Right cardiac atrium (tissue), 5 donors: Measurements from ENCODE around the gene EPO. TPM values are rescaled to one million over a fixed set of nuclear protein-coding genes. Genes with fewer than 3 reads are reported as not detected.

Experiments used
- ATAC-seq, 2 donors: fragments of 200-7000 bp; cut with Tn5 transposase; one replicate each; pipeline versions ENCODE4 v1.8.0 to v1.9.1; 2020; ENCODE audit warnings: moderate library complexity in 2 of 2, mild to moderate bottlenecking in 1 of 2
- DNase-seq, 3 donors: peaks; one replicate each; pipeline ENCODE4 v3.0.0-alpha.2; 2020
- H3K27ac ChIP-seq: one replicate; pipeline ENCODE4 v1.5.1; 2013; ENCODE audit warnings: mild to moderate bottlenecking, low read length, control low read depth, moderate library complexity
- H3K27me3 ChIP-seq: one replicate; pipeline ENCODE4 v1.6.1; 2013; ENCODE audit not compliant: control insufficient read depth, insufficient read depth
- H3K4me1 ChIP-seq: one replicate; pipeline ENCODE4 v1.6.1; 2013; ENCODE audit warnings: low read length; ENCODE audit not compliant: control insufficient read depth, insufficient read depth
- H3K4me3 ChIP-seq: one replicate; pipeline ENCODE4 v1.5.1; 2013; ENCODE audit warnings: low read length, control low read depth
- H3K9me3 ChIP-seq: one replicate; pipeline ENCODE4 v1.6.1; 2013; ENCODE audit warnings: low read length; ENCODE audit not compliant: control insufficient read depth
- WGBS: extraction: QIAGEN DNeasy Blood & Tissue Kit; methylation state at CpG from one replicate; pipeline ENCODE4 v1.1.7; 2013; 5-methylcytosine and 5-hydroxymethylcytosine counted together
- intact Hi-C, 4 donors: fragments of 100-400 bp; cut with DNase I; formaldehyde crosslinking; loops; one replicate each; pipeline versions ENCODE4 v1.11.0 to v1.14.0; 2022 to 2023
- polyA plus RNA-seq: library from polyadenylated mRNA; stranded (reverse); fragments of 200-250 nt; gene quantifications from one replicate; pipeline ENCODE4 v1.2.3, GENCODE V29; 2013
- total RNA-seq, 4 donors: library from RNA; stranded (reverse); fragmentation: NEBNext Ultra II Directional; extraction: Animal tissue kit (Norgen Biotek cat#: 25700); gene quantifications; one replicate each; pipeline ENCODE4 v1.2.1, GENCODE V29; 2021
- donor health status: healthy with polysubstance abuse.
- donor health status: DM: no; HTN: yes; CAD: no.
- donor health status: DM: no; HTN: no; CAD: no.
- donor health status: DM: no; HTN: yes; CAD: no; lungs with severe emphysema.
- donor health status: DM: yes; HTN: yes; CAD: no.

Gene EPO
- total and polyA plus RNA-seq, 5 donors = not detected

DNA sequence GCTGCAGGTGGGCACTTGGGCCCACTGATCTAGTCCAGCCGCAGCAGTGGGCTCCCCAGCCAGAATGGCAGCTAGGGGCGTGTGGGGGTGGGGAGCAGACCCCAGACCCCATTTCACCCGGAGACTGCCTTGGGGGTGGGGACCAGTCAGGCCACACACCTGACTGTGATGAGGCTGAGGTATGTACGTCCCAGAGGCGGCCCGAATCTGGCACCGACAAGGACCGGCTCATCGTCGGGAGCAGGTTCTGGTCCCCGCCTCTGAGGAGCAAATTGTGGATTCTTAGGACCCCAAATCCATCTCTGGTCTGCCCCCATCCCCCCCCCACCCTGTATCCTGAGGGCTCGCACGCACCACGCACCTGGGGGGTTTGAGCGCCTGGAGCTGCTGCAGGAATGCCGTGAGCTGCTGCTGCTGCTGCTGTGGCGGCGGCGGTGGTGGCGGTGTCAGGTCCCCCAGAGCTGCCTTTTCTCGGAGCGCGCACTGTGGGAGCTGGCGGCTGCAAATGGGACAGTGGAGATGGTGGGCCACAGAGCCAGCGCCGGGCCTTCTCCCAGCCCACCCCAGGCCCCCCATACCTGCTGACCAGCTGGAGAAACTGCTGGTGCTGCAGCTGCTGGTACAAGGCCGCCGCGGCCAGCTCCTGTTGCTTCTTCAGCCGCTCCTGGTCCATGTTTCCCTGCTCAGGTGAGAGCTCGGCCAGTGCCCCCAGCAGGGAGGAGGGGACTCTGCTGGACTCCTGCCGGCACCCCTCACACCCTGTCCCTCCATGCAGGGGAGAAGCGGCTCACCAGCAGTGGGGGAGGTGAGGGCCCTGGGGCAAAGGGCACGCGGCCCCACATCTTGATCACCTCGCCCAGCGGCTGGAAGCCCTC lies 36.4 kb upstream of the EPO start:
- DNase-seq (peak in 1 of 3 donors; percentile 63), ATAC-seq (no peak)
- intact Hi-C loops = loop anchor here in 2 of 4 donors (10.0 kb wide), 4 partner anchors 79 to 219 kb away; partner anchors contain the start of genes PCOLCE (in 1 of the 2), SPACDR (in 1 of the 2) and TSC22D4 (in 1 of the 2)
- Histone ChIP-seq H3K9me3 (no peaks in the 10 kb centered on the region), H3K4me3 (no peak overlapping the region), H3K27me3 (no peaks in the 10 kb centered on the region), H3K27ac (no peak overlapping the region), H3K4me1 (peaks cover 2% of the 10 kb centered on the region)
- WGBS = 91% methylated on average over 37 of the region's 37 CpGs

GRCh38 chr7:100684534-100685042 lies 35.7 kb upstream of the EPO start:
- WGBS = 91% methylated on average over 16 of the region's 16 CpGs
- no peak overlapping the region for H3K4me3 ChIP-seq
- peaks cover 2% of the 10 kb centered on the region for H3K4me1 ChIP-seq
- intact Hi-C loops = loop anchor here in 2 of 4 donors (10.0 kb wide), 4 partner anchors 80 to 220 kb away; partner anchors contain the start of genes PCOLCE (in 1 of the 2), SPACDR (in 1 of the 2) and TSC22D4 (in 1 of the 2)
- no peak overlapping the region for H3K27ac ChIP-seq
- ATAC-seq (no peak), DNase-seq (no peak)
- H3K27me3 ChIP-seq = no peaks in the 10 kb centered on the region
- no peaks in the 10 kb centered on the region for H3K9me3 ChIP-seq

DNA sequence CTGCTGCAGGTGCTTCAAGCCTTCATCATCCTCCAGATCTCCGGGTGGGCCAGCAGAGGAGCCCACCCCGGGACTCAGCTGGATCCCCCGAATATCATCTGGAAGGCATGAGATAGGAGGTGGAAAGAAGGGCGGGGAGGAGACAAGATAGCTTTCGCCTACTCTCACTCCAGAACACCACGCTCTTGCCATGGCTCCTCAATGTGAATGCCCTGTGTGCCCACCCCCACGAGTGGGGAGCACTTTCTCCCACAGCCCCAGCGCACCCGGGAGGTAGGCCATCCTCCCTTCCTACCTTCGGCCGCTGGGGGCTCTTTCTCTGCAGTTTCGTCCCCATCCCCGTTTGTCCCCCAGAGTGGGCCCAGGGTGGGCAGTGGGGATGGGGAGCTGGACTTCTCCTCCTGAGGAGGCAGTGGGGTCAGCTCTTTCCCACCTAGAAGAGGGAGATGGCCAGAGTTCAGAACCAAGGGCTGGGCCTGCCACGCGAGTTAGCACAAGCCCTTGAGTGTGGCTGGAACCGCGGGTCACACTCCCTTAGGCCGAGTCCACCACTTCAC lies 35.1 kb upstream of the EPO start:
- no peak for DNase-seq
- no peak for ATAC-seq
- Histone ChIP-seq H3K27ac (no peak overlapping the region), H3K4me3 (no peak overlapping the region), H3K27me3 (no peaks in the 10 kb centered on the region), H3K4me1 (peaks cover 2% of the 10 kb centered on the region), H3K9me3 (no peaks in the 10 kb centered on the region)
- 90% methylated on average over 18 of the region's 18 CpGs for WGBS
- intact Hi-C loops = loop anchor here in 2 of 4 donors (10.0 kb wide), 4 partner anchors 80 to 220 kb away; partner anchors contain the start of genes PCOLCE (in 1 of the 2), SPACDR (in 1 of the 2) and TSC22D4 (in 1 of the 2)

DNA sequence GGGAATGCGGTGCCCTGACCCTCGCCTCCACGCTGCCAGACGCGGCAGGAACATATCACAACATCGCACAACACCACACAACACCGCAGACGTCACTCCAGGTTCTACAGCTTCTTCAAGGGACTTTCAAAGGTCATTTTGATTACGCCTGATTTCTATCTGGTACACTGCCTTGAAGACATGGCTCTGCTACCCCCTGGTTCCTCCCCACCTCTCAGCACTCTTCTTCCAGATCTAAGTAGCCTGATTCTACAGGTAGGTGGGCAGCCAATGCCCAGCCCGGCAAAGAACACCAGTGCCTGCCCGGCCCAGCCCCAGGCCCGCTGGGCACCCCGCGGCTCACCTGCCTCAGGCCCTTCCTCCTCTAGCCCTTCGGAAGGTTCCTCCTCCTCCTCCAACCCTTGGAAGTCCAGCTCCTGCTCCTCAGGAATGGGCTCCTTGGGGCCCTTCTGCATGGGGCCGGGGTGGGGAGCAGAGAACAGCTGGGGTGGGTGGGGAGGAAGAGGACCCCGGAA lies 34.6 kb upstream of the EPO start:
- H3K4me3 ChIP-seq = no peak overlapping the region
- no peak overlapping the region for H3K27ac ChIP-seq
- H3K9me3 ChIP-seq = no peaks in the 10 kb centered on the region
- WGBS = 91% methylated on average over 17 of the region's 17 CpGs
- no peak for ATAC-seq
- no peak for DNase-seq
- no peaks in the 10 kb centered on the region for H3K27me3 ChIP-seq
- intact Hi-C loops = loop anchor here in 2 of 4 donors (10.0 kb wide), 4 partner anchors 81 to 221 kb away; partner anchors contain the start of genes PCOLCE (in 1 of the 2), SPACDR (in 1 of the 2) and TSC22D4 (in 1 of the 2)
- H3K4me1 ChIP-seq = no peaks in the 10 kb centered on the region

DNA sequence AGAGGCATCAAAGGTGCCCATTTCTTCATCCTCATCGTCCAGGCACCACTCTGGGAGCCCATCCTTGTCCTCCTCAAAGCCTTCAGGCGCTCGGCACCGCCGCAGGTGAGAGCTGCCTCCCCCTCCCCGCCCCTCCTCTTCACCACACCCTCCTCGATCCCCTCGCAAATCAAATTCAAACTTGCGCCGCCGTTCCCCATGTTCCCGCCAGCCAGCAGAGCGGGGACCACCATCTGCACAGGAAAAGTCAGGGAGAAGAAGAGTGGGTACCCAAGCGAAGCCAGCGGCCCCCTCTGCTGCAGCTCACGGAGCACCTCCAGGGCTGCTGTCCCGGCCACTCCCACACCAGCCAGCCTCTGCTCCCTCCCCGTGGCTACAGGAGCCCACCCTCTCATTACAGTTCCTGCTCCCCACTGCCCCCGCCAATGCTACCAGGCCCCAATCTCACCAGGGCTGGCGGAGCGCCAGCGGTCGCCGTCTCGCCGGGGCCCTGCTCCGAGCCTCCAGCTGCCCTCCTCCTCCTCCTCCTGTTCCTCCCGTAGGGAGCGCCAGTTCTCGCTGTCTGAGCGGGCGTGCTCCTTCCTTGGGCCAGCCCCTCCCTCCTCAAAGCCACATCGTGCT lies 34.0 kb upstream of the EPO start:
- Histone ChIP-seq H3K4me1 (peaks cover 4% of the 10 kb centered on the region), H3K9me3 (no peaks in the 10 kb centered on the region), H3K27ac (no peak overlapping the region), H3K4me3 (no peak overlapping the region), H3K27me3 (no peaks in the 10 kb centered on the region)
- ATAC-seq (no peak), DNase-seq (peak in 1 of 3 donors; percentile 65)
- 73% methylated on average over 33 of the region's 33 CpGs for WGBS
- intact Hi-C loops = loop anchor here in 2 of 4 donors (10.0 kb wide), 4 partner anchors 82 to 222 kb away; partner anchors contain the start of genes PCOLCE (in 1 of the 2), SPACDR (in 1 of the 2) and TSC22D4 (in 1 of the 2)

DNA sequence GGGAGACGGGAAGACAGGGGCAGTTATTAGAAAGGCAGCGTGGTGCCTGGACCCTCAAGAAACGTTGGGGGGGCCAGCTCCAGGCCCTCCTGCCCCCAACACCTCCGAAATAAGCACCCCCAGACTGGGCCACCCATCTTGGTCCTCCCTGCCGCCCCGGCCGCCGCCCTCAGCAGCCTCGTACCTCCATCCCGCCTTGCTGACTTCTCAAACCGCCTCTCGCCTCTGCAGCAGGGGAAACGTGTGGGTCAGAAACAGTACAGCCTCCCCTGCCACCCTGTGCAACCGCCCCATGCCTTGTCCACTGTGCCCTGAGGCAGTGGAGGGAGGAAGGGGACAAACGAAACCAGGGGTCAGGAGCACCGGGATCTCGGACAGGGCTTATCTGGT lies 33.5 kb upstream of the EPO start:
- Histone ChIP-seq H3K27ac (no peak overlapping the region), H3K9me3 (no peaks in the 10 kb centered on the region), H3K27me3 (no peaks in the 10 kb centered on the region), H3K4me3 (no peak overlapping the region), H3K4me1 (peaks cover 4% of the 10 kb centered on the region)
- intact Hi-C loops = loop anchor here in 2 of 4 donors (10.0 kb wide), 4 partner anchors 82 to 222 kb away; partner anchors contain the start of genes PCOLCE (in 1 of the 2), SPACDR (in 1 of the 2) and TSC22D4 (in 1 of the 2)
- 88% methylated on average over 17 of the region's 17 CpGs for WGBS
- DNase-seq (no peak), ATAC-seq (no peak)

GRCh38 chr7:100687261-100687660 lies 33.0 kb upstream of the EPO start:
- Histone ChIP-seq H3K9me3 (no peaks in the 10 kb centered on the region), H3K27me3 (no peaks in the 10 kb centered on the region), H3K4me1 (peaks cover 5% of the 10 kb centered on the region), H3K27ac (no peak overlapping the region), H3K4me3 (no peak overlapping the region)
- WGBS = 87% methylated on average over 22 of the region's 22 CpGs
- intact Hi-C loops = loop anchor here in 2 of 4 donors (10.0 kb wide), 4 partner anchors 82 to 222 kb away; partner anchors contain the start of genes PCOLCE (in 1 of the 2), SPACDR (in 1 of the 2) and TSC22D4 (in 1 of the 2)
- ATAC-seq (no peak), DNase-seq (no peak)

DNA sequence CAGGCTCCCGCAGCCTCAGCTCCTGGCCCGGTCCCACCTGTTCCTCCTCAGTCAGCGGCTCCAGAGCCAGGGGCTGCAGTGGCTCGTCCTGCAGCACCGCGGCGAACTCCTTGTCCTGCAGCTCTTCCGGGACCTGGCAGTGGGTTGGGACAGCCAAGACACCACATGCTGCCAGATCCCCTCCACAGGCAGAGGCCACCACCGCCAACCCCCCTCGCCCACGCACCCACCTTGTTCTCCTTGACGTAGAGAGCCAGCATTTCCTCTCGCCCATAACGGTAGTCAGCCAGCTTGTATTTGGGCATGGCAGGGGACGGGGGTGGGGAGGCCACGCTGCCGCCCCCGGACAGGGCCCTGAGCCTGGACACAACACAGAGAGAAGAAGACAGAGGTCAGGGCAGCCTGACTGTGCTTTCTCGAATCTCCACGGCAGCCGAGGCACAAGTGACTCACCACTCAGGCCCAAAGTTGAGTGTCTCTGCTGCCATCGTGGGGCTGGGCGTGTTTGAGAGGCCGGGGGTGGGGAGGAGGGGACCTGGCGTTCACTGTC lies 32.4 kb upstream of the EPO start:
- Histone ChIP-seq H3K27me3 (no peaks in the 10 kb centered on the region), H3K27ac (no peak overlapping the region), H3K4me1 (peaks cover 6% of the 10 kb centered on the region), H3K9me3 (no peaks in the 10 kb centered on the region), H3K4me3 (no peak overlapping the region)
- ATAC-seq (no peak), DNase-seq (no peak)
- intact Hi-C loops = loop anchor here in 2 of 4 donors (10.0 kb wide), 4 partner anchors 83 to 223 kb away; partner anchors contain the start of genes PCOLCE (in 1 of the 2), SPACDR (in 1 of the 2) and TSC22D4 (in 1 of the 2)
- 76% methylated on average over 25 of the region's 25 CpGs for WGBS

GRCh38 chr7:100688326-100688860 lies 31.9 kb upstream of the EPO start:
- ATAC-seq (no peak), DNase-seq (no peak)
- H3K4me3 ChIP-seq = no peak overlapping the region
- intact Hi-C loops = loop anchor here in 2 of 4 donors (10.0 kb wide), 4 partner anchors 84 to 224 kb away; partner anchors contain the start of genes PCOLCE (in 1 of the 2), SPACDR (in 1 of the 2) and TSC22D4 (in 1 of the 2)
- 78% methylated on average over 16 of the region's 16 CpGs for WGBS
- peaks cover 6% of the 10 kb centered on the region for H3K4me1 ChIP-seq
- H3K27ac ChIP-seq = no peak overlapping the region
- no peaks in the 10 kb centered on the region for H3K27me3 ChIP-seq
- H3K9me3 ChIP-seq = no peaks in the 10 kb centered on the region
